Measurements from ENCODE around the gene ZNF557.
"Not testable (repeated sequence)": the region's sequence is repeated elsewhere in the genome, so short reads cannot be mapped to it uniquely, and the experiment has no call there.

GRCh38 chr19:7067122-7067521 is 2.4 kb upstream of the ZNF557 start:
- TF ChIP-seq POLR2AphosphoS5, POLR2A (IDR thresholded peaks at IDR 0.05; ENCODE audit: low read depth, low read length): not testable (repeated sequence)

Measured in GM12892 (cell line).